Measurements from ENCODE around the gene EZH2.

The EZH2 gene

DNA sequence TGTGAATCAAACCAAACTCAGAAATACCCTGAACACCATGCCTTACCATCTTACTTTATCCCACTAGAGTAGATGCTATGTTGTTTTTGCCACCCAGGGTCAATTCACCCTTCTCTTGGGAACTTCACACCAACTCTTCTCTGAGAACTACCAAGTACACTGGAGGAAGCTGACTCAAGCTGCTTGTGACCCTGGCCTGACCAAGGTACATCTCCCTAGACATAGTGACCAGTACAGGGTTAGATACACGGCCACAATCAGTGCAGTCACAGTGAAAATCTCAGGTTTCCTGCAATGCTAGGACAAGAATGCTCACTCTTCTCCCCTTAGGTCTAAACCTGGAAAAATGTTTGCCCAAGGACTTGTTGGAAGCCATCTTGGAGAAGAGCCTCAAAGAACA, 31.8 kb downstream of the EZH2 start:
- TF ChIP-seq TAF1 (IDR thresholded peaks at IDR 0.05; ENCODE audit: borderline replicate concordance, insufficient read depth, low read length) (no peak), FOXP2 (optimal IDR thresholded peaks at IDR 0.05; ENCODE audit: borderline replicate concordance, extremely low read depth, extremely low read length, insufficient read depth) (no peak), SIN3A (IDR thresholded peaks at IDR 0.05; ENCODE audit: borderline replicate concordance, insufficient read depth, low read length) (no peak), POLR2AphosphoS5 (IDR thresholded peaks at IDR 0.05; ENCODE audit: low read depth, low read length) (no peak), REST (IDR thresholded peaks at IDR 0.05; ENCODE audit: insufficient read depth in 1 of 2, low read depth in 2 of 2, low read length in 2 of 2) (no peak)

GRCh38 chr7:148850564-148850963, 33.5 kb downstream of the EZH2 start:
- no peak for TF ChIP-seq SIN3A (IDR thresholded peaks at IDR 0.05; ENCODE audit: borderline replicate concordance, insufficient read depth, low read length)
- no peak for TF ChIP-seq REST (IDR thresholded peaks at IDR 0.05; ENCODE audit: insufficient read depth in 1 of 2, low read depth in 2 of 2, low read length in 2 of 2)
- no peak for TF ChIP-seq FOXP2 (optimal IDR thresholded peaks at IDR 0.05; ENCODE audit: borderline replicate concordance, extremely low read depth, extremely low read length, insufficient read depth)
- no peak for TF ChIP-seq POLR2AphosphoS5 (IDR thresholded peaks at IDR 0.05; ENCODE audit: low read depth, low read length)
- TF ChIP-seq TAF1 (IDR thresholded peaks at IDR 0.05; ENCODE audit: borderline replicate concordance, insufficient read depth, low read length) = no peak

DNA sequence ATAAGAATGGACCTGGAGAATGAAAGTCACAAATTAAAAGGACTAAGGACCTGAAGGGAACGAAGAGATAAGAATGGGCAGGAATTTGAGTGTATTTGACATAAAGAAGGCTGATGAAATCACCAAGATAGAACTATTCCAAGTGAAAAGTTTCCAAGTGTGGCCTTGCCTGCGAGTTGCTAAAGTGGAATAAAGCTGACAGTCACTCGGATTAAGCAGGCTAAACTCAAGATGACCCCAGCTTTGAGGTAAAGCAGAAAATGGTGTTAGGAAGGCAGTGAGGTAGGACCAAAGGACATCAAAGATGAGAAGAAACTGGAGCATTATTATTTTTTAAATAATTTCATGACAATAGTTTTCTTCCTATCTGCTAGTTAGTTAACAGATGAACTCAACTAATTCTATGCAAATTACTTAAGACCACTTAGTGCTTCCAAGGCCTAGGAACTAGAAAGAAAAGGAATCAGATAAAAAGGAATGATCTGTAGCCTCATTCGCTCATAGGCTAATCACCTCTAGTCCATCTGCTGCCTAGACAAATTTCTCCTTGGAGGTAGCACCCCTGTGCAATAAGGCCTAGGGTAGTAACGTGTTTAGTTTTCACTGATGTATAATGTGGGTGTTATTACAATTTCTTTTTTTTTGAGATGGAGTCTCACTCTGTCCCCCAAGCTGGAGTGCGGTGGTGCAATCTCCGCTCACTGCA, 34.5 kb downstream of the EZH2 start:
- TF ChIP-seq REST (IDR thresholded peaks at IDR 0.05; ENCODE audit: insufficient read depth in 1 of 2, low read depth in 2 of 2, low read length in 2 of 2) (no peak), TAF1 (IDR thresholded peaks at IDR 0.05; ENCODE audit: borderline replicate concordance, insufficient read depth, low read length) (no peak), FOXP2 (optimal IDR thresholded peaks at IDR 0.05; ENCODE audit: borderline replicate concordance, extremely low read depth, extremely low read length, insufficient read depth) (no peak), SIN3A (IDR thresholded peaks at IDR 0.05; ENCODE audit: borderline replicate concordance, insufficient read depth, low read length) (no peak), POLR2AphosphoS5 (IDR thresholded peaks at IDR 0.05; ENCODE audit: low read depth, low read length) (no peak)

GRCh38 chr7:148847815-148848734, 36.0 kb downstream of the EZH2 start:
- no peak for TF ChIP-seq SIN3A (IDR thresholded peaks at IDR 0.05; ENCODE audit: borderline replicate concordance, insufficient read depth, low read length)
- no peak for TF ChIP-seq REST (IDR thresholded peaks at IDR 0.05; ENCODE audit: insufficient read depth in 1 of 2, low read depth in 2 of 2, low read length in 2 of 2)
- TF ChIP-seq POLR2AphosphoS5 (IDR thresholded peaks at IDR 0.05; ENCODE audit: low read depth, low read length) = no peak
- TF ChIP-seq FOXP2 (optimal IDR thresholded peaks at IDR 0.05; ENCODE audit: borderline replicate concordance, extremely low read depth, extremely low read length, insufficient read depth) = no peak
- no peak for TF ChIP-seq TAF1 (IDR thresholded peaks at IDR 0.05; ENCODE audit: borderline replicate concordance, insufficient read depth, low read length)
